Lower lobe of right lung (tissue), 2 donors: Measurements from ENCODE around the gene LIPN. TPM values are rescaled to one million over a fixed set of nuclear protein-coding genes. Genes with fewer than 3 reads are reported as not detected.
A peak's percentile ranks its signal among the peaks of the same experiment; 100 is the strongest.

Experiments used
- ATAC-seq, 2 donors: fragments of 200-7000 bp; cut with Tn5 transposase; one replicate each; pipeline ENCODE4 v1.9.1; 2020 to 2022; ENCODE audit warnings: mild to moderate bottlenecking in 2 of 2, moderate library complexity in 2 of 2
- DNase-seq: peaks from one replicate; pipeline ENCODE4 v3.0.0-alpha.2; 2020
- H3K27ac ChIP-seq: fragments of 200-600 bp; one replicate; pipeline ENCODE4 v1.8.0; 2022
- H3K27me3 ChIP-seq: fragments of 200-600 bp; one replicate; pipeline ENCODE4 v1.8.0; 2022; ENCODE audit warnings: low read depth
- H3K36me3 ChIP-seq: fragments of 200-600 bp; one replicate; pipeline ENCODE4 v1.8.0; 2022; ENCODE audit warnings: mild to moderate bottlenecking
- H3K4me1 ChIP-seq: fragments of 200-600 bp; one replicate; pipeline ENCODE4 v1.8.0; 2022
- H3K4me3 ChIP-seq: fragments of 200-600 bp; one replicate; pipeline ENCODE4 v1.8.0; 2022; ENCODE audit warnings: mild to moderate bottlenecking
- H3K9me3 ChIP-seq: fragments of 200-600 bp; one replicate; pipeline ENCODE4 v1.8.0; 2022
- intact Hi-C: fragments of 100-400 bp; cut with DNase I; formaldehyde crosslinking; loops from one replicate; pipeline ENCODE4 v1.11.0; 2022
- total RNA-seq: library from RNA; stranded (reverse); fragmentation: NEBNext Ultra II Directional; extraction: Animal tissue kit (Norgen Biotek cat#: 25700); gene quantifications from one replicate; pipeline ENCODE4 v1.2.1, GENCODE V29; 2021
- TF ChIP-seq, protein P1 (sequence below): fragments of 200-600 bp; IDR thresholded peaks from one replicate; pipeline ENCODE4 v1.8.0; 2022; ENCODE audit warnings: antibody characterized with exemption, mild to moderate bottlenecking
- donor health status: DM: no; HTN: yes; CAD: no; lungs with severe emphysema.

LIPN gene
- total RNA-seq, 1 donor from 2014 or later: 1.6 TPM

- Histone ChIP-seq H3K27ac (no peak overlapping the region), H3K27me3 (no peaks in the 10 kb centered on the region), H3K9me3 (no peaks in the 10 kb centered on the region), H3K4me1 (no peaks in the 10 kb centered on the region), H3K4me3 (no peak overlapping the region), H3K36me3 (no peaks in the 10 kb centered on the region)
- TF ChIP-seq, protein P1, sequence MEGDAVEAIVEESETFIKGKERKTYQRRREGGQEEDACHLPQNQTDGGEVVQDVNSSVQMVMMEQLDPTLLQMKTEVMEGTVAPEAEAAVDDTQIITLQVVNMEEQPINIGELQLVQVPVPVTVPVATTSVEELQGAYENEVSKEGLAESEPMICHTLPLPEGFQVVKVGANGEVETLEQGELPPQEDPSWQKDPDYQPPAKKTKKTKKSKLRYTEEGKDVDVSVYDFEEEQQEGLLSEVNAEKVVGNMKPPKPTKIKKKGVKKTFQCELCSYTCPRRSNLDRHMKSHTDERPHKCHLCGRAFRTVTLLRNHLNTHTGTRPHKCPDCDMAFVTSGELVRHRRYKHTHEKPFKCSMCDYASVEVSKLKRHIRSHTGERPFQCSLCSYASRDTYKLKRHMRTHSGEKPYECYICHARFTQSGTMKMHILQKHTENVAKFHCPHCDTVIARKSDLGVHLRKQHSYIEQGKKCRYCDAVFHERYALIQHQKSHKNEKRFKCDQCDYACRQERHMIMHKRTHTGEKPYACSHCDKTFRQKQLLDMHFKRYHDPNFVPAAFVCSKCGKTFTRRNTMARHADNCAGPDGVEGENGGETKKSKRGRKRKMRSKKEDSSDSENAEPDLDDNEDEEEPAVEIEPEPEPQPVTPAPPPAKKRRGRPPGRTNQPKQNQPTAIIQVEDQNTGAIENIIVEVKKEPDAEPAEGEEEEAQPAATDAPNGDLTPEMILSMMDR: no peak
- ATAC-seq (no peak), DNase-seq (no peak)
- intact Hi-C loops: no loop called here
Measured at GRCh38 chr10:88783724-88784123, 23.9 kb downstream of the LIPN start.

GRCh38 chr10:88786032-88786770 is 26.4 kb downstream of the LIPN start:
- Histone ChIP-seq H3K4me3 (no peak overlapping the region), H3K27ac (no peak overlapping the region), H3K27me3 (no peaks in the 10 kb centered on the region), H3K4me1 (no peaks in the 10 kb centered on the region), H3K36me3 (no peaks in the 10 kb centered on the region), H3K9me3 (no peaks in the 10 kb centered on the region)
- no peak for ATAC-seq
- intact Hi-C loops: no loop called here
- TF ChIP-seq, protein P1: no peak
- no peak for DNase-seq

DNA sequence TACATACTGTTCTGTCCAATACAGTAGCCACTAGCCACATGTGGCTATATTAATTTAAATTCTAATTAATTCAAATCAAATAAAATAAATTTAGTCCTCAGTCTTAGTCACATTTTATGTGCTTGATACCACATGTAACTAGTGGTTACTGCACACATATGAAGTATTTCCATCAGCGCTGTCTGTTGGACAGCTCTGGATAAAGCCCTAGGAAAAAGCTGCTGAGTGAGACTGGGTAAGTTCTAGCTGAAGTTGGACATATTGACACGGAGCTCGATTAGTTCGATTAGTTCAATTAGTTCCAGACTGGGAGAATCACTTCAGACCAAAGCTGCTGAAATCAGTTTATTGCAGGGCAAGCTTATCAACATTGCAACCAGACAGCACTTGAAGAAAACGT is 27.6 kb downstream of the LIPN start:
- Histone ChIP-seq H3K27ac (no peak overlapping the region), H3K27me3 (no peaks in the 10 kb centered on the region), H3K9me3 (no peaks in the 10 kb centered on the region), H3K4me1 (no peaks in the 10 kb centered on the region), H3K4me3 (no peak overlapping the region), H3K36me3 (no peaks in the 10 kb centered on the region)
- ATAC-seq (no peak), DNase-seq (no peak)
- TF ChIP-seq, protein P1: no peak
- intact Hi-C loops: no loop called here

DNA sequence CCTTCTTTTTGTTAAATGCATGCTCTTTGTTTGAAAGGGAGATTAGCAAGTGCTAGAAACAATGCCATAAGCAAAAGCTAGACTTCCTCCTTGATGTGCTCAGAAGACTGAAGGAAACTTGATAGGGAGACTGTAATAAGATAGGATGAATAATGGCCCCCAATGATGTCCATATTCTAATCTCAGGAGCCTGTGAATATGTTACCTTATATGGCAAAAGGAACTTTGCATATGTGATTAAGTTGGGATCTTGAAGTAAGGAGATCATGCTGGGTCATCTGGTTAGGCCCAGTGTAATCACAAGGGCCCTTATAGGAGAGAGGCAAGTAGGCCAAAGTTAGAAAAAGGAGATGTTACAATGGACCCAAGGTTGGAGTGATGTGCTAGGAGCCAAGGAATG is 29.1 kb downstream of the LIPN start:
- DNase-seq (no peak), ATAC-seq (no peak)
- TF ChIP-seq, protein P1: no peak
- H3K27me3 ChIP-seq: no peaks in the 10 kb centered on the region
- H3K36me3 ChIP-seq: no peaks in the 10 kb centered on the region
- H3K27ac ChIP-seq: no peak overlapping the region
- intact Hi-C loops: no loop called here
- H3K4me1 ChIP-seq: no peaks in the 10 kb centered on the region
- H3K4me3 ChIP-seq: no peak overlapping the region
- H3K9me3 ChIP-seq: no peaks in the 10 kb centered on the region

DNA sequence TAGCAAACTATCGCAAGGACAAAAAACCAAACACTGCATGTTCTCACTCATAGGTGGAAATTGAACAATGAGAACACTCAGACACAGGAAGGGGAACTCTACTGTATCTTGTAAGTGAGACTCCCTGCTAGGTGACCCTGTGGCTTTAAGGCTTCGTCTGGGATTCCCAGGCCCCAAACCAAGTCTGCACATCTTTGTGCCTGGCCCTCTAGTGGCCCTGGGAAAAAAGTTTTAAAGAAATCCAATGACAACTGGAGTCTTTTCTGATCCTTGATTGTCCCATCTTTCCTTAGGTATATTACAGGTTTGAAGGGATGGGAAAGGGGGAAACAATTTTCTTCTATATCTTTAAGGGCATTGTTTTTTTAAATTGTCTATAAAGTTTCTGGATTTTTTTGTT is 32.1 kb downstream of the LIPN start:
- ATAC-seq: no peak
- DNase-seq: no peak
- no peaks in the 10 kb centered on the region for H3K36me3 ChIP-seq
- intact Hi-C loops: no loop called here
- H3K27me3 ChIP-seq: no peaks in the 10 kb centered on the region
- no peaks in the 10 kb centered on the region for H3K9me3 ChIP-seq
- no peak overlapping the region for H3K4me3 ChIP-seq
- no peak overlapping the region for H3K27ac ChIP-seq
- H3K4me1 ChIP-seq: no peaks in the 10 kb centered on the region
- TF ChIP-seq, protein P1: peak; percentile 27
